NOMO-1 treated with dmso at 0.1 percent for 144 hours (cell line): Measurements from ENCODE around the gene SH3RF2.
"Not testable (repeated sequence)": the region's sequence is repeated elsewhere in the genome, so short reads cannot be mapped to it uniquely, and the experiment has no call there.

Experiments used
- DNase-seq: peaks from one replicate; lab custom pipeline; 2025; ENCODE audit not compliant: unreplicated experiment; lab: John Stamatoyannopoulos, UW

SH3RF2 gene

DNA sequence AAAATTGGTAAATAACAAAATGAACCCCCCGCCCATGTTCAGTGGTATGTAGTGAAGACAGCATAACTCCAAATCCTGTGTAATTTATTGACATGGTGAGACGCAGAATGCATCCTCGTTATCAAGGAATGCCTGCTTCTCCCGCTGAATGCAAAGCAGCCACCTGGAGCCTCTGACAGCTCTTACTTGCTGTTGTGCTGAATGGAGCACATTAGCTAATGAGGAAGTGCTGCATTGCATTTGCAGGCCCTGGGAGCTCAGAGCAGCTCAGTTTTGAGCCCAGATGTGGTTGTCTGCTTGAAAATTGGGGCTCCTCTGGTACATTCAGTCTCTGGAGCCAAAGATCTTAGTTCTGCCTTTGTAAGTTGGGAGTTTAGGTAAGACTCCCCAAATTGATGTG is 140.1 kb downstream of the SH3RF2 start:
- peak; percentile 36 for DNase-seq

- no peak for DNase-seq
Measured at GRCh38 chr5:146078566-146078965, 142.2 kb downstream of the SH3RF2 start.

DNA sequence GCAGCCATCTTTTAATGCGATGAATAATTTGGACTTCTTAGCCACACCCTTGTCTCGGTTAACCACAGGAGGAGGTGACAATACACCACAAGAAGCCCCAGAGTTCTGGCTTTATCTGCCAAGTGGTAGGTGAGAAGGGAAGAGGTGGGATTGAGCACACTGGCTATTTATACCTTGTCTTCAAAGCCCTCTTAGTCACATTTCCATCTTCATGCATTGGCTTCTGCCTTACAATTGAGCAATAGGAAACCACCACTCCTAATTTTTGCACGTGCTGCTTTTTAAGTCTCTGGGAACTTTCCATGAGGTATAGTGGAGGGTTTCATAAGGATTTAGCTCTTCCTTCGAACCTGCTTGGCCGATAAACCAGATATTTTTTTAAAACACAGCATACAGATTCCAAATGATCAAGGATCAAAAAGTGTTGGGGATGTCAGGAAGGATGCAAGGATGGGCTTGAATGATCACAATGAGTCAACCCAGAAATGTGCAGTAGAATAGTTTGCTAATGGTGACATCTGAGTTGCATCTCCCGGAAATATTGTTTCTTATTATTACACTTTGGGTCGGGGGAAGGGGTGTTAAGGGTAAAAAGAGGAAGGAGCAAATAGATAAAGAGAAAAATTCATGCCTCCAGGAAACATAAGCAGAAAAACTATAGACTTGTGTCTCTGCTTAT is 143.5 kb downstream of the SH3RF2 start:
- peak; percentile 57 for DNase-seq

GRCh38 chr5:146081556-146081955 is 145.2 kb downstream of the SH3RF2 start:
- DNase-seq: no peak

GRCh38 chr5:146082798-146083197 is 146.4 kb downstream of the SH3RF2 start:
- no peak for DNase-seq

GRCh38 chr5:146084376-146084775 is 148.0 kb downstream of the SH3RF2 start:
- no peak for DNase-seq

GRCh38 chr5:146088098-146088497 is 151.7 kb downstream of the SH3RF2 start:
- no peak for DNase-seq

DNA sequence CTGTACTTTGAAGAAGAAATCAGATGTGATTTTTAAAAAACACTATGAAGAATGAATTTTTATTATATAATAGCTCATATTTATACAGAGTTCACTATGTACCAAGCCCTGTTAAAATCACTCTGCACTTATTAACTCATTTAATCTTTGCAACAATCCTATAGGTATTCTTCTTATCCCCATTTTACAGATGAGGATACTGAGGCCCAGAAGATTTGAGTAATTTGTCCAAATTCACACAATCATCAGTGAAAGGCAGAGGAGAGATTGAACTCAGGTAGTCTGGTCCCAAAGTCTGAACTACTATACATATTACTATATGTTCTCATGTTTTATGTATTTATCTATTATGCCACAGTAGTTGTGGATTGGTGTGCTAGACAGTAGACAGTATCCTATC is 152.9 kb downstream of the SH3RF2 start:
- DNase-seq: no peak

- no peak for DNase-seq
Measured at GRCh38 chr5:146091881-146092280, 155.5 kb downstream of the SH3RF2 start.

DNA sequence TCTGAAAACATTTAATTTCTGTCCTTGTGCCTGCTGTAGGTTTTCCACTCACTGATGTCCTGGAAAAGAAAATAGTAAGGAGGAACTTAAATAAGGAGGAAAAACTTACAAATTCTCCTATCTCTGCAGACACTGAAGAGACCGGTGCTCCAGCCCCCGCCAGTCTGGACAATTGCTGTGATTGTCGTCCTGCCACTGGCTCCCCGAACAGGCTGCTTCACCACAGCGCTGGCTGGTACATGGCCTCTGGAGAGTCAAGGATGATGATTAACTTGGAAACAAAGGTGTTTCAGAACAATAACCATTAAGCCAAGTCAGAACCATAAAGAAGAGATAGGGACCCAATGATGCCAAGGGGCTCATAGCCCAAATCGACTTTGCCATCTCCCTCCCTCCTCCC is 161.7 kb downstream of the SH3RF2 start:
- no peak for DNase-seq

GRCh38 chr5:146101646-146102045 is 165.3 kb downstream of the SH3RF2 start:
- DNase-seq: no peak

GRCh38 chr5:146103594-146103993 is 167.2 kb downstream of the SH3RF2 start:
- DNase-seq: no peak

GRCh38 chr5:146105477-146105876 is 169.1 kb downstream of the SH3RF2 start, which contains the start of gene PLAC8L1:
Gene PLAC8L1 (minus strand): TSS chr5:146105577. CDS start chr5:146104311, 1,266 bp downstream.
- DNase-seq: no peak

GRCh38 chr5:146107901-146108300 is 171.5 kb downstream of the SH3RF2 start:
- no peak for DNase-seq

DNA sequence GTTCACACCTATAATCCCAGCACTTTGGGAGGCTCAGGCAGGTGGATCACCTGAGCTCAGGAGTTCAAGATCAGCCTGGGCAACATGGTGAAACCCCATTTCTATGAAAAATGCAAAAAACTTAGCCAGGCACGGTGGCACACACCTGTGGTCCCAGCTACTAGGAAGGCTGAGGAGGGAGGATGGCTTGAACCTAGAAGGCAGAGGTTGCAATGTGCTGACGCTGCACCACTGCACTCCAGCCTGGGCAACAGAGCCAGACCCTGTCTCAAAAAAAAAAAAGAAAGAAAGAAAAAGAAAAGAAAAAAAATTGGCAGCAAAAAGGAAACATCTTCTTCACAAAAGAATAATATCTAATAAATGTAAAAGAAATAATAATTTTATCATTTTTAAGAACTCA is 172.5 kb downstream of the SH3RF2 start:
- not testable (repeated sequence) for DNase-seq

DNA sequence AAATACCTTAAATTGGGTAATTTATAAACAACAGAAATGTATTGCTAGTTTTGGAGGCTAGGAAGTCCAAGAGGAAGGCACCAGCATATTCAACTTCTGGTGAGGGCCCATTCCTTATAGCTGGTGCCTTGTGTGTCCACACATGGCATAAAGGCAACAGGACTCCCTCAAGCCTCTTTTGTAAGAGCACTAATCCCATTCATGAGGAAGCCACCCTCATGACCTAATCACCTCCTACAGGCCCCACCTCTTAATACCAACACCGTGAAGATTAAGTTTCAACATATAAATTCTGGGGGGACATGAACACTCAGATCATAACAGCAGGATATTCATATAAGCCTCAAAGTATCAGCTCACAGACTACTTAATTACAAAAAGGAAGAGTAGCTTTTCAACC is 173.0 kb downstream of the SH3RF2 start:
- no peak for DNase-seq

- no peak for DNase-seq
Measured at GRCh38 chr5:146111409-146111808, 175.0 kb downstream of the SH3RF2 start.

DNA sequence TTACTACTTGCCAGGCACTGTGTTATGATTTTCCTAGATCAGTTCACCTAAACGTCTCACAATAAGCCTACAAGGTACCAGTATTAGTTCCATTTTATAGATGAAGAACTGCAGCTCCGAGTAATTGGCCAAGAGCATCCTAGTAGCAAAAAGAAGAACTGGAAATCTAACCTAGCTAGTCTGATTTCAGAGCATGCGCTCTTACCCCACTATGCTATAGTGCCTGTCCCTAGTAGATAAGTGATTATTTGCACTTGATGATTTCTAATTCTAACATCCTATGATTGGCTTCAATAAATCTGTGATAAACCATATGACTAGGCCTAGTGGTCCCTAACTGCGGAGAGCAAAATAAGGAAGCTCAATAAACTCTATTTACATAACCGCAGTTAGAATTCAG is 176.1 kb downstream of the SH3RF2 start:
- DNase-seq: no peak
